ENCODE results near the gene LELP1.
"Not testable (repeated sequence)": the region's sequence is repeated elsewhere in the genome, so short reads cannot be mapped to it uniquely, and the experiment has no call there.

LELP1 gene

DNA sequence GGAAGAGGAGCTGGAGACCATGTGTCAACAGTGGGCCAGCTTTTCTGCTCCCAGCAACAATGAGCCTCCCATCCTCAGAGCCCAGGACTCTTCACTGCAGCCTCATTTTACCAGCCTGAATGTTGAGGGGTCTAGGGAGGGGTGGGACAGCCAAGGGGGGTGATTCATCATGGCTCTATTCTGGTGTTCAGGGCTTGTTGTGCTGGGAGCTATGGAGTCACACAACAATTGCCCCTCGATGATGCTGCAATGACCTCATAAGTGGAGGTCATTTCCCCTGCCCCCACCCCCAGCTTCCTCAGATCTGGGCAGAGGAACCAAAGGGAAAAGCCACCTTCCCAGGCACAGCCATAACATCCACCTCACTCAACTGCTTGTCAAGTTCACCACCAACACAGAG, at the start of gene LELP1:
TSS of gene LELP1 (plus strand) at position 301 of the 400 bp plus-strand sequence. CDS start 1,278 bp downstream, outside the sequence.
- DNase-seq: no peak
- intact Hi-C loops (cut with DNase I): no loop called here

DNA sequence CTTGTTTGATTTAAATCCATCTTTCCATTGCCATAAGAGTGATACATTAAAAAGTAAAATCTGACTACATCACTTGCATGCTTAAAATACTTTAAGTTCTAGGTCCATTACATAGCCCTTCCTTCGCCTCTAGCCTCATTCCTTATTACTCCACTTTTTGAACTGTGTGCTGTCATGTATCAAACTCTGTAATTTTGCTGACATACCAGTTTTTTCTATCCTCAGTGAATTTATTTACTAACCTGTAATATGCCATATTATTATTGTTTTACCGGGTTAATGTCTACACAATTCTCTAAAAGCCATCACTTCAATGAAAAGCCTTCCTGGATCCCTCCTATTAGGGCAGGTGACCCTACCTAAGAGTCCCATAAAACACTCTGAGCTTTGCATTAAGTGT, 47.7 kb upstream of the LELP1 start:
- intact Hi-C loops (cut with DNase I): no loop called here
- no peak for DNase-seq

DNA sequence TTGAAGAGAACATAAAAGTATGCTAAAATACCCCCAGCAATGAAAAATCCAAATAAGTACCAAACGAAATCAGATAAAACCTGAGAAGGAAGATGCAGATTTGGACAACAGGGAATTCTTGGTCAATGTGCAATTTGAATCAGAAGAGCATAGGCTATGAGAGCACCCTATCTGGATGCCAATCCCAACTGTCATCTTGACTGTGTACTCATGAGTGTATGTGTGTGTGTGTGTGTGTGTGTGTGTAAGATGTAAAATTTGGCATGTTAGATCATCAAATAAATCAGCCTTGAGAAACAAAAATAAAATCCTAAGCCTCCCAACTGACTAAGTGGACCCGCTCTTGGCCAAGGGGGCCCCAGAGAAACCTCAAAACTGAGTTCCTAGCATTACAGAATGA, 34.5 kb upstream of the LELP1 start:
- intact Hi-C loops (cut with DNase I): no loop called here
- DNase-seq: no peak

DNA sequence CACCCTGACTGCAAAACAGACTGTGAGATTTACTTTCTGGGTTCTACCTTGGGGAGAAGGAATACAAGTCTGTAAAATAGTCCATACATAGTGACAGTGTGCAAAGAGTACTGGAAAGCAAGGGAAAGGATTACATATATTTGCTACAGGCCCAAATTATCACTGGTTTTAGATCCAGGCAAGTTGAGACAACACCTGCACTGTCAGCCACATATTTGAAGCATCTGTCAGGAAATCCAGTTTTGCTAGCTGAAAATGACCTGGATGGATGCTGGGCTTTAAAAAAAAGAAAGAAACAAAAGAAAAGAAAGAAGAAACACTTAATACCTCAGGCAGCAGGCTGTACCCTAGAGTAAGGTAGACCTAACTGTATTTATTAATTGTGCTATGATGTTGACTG, 28.6 kb upstream of the LELP1 start:
- intact Hi-C loops (cut with DNase I): no loop called here

DNA sequence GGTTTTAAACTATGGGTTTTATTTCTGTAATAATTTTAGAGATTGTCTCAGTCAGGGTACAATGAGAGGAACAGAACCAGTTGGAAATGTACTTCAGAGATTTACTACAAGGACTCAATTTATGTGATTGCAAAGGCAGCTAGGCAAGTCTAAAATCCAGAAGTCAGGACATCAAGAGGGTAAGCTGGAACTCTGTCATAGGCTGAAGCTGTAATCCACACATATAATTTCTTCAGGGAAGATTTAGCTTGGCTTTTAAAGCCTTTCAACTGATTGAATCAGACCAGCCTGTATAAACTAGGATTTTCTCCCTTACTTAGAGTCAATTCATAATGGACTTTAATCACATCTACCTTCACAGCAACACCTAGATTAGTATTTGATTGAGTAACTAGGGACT, 24.3 kb upstream of the LELP1 start:
- intact Hi-C loops (cut with DNase I): no loop called here
- no peak for DNase-seq

More for the DNA sequence above, 28.6 kb upstream of the LELP1 start:
- DNase-seq: no peak

DNA sequence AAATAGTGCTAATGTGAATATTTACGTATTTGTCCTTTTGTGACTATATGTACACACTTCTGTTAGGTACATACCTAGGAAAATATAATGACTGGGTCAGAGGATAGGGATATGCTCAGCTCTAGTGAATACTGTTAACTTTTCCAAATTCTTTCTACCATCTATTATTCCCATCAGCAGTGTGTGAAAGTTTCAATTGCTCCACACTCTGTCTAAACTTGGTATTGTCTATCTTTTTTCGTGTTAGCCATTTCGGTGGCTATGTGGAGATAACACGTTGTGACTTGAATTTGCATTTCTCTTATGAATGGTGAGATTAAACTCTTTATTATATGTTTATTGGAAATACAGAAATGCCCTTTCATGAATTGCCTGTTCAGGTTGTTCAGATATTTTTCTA, 22.7 kb upstream of the LELP1 start:
- DNase-seq: no peak
- intact Hi-C loops (cut with DNase I): no loop called here

DNA sequence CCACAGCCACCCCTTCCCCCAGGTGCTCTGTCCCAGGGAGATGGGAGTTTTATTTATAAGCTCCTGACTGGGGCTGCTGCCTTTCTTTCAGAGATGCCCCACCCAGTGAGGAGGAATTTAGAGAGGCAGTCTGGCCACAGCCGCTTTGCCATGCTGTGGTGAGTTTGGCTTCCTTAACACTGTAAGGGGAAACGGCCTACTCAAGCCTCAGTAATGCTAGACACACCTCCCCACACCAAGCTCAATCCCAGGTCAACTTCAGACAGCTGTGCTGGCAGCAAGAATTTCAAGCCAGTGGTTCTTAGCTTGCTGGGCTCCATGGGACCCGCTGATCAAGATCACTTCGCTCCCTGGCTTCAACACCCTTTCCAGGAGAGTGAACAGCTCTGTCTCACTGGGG, 14.9 kb upstream of the LELP1 start:
- DNase-seq; intact Hi-C loops (cut with DNase I): not testable (repeated sequence)

DNA sequence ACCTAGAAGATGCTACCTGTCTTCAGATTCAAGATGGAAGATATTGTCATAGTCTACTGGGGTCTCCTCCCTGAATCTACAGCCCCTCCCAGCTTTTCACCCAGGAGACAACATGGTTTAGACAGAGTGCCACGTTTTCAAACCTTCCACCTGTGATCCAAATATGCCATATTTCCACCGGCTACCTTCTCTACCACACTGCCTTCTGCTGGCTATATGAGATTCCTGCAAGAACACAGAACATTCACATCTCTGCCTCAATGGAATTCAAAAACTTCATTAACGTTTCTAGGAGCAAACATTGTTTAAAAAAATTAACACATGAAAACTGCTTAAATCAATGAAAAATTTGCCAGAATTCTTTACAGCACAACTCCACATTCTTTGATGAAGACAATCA, 12.9 kb upstream of the LELP1 start:
- DNase-seq: no peak
- intact Hi-C loops (cut with DNase I): no loop called here

DNA sequence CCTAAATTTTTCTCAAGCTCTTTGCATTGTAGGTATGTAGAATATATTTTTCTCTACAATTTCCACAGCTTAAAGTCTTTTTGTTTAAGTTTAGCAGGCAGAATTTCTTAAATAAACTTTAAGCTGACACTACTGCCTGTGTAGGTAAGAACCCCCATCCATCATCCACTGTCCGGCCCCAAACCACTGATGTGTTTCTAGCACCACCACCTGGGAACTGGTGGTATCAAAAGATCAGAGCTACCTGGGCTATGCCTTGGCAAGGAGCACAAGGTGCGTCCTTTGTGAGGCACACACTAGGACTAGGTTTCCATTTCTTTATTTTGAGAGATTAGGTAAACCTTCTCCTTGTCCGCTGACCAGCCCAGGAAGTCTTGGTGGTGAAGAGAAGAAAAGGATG, 10.5 kb upstream of the LELP1 start:
- DNase-seq: no peak

DNA sequence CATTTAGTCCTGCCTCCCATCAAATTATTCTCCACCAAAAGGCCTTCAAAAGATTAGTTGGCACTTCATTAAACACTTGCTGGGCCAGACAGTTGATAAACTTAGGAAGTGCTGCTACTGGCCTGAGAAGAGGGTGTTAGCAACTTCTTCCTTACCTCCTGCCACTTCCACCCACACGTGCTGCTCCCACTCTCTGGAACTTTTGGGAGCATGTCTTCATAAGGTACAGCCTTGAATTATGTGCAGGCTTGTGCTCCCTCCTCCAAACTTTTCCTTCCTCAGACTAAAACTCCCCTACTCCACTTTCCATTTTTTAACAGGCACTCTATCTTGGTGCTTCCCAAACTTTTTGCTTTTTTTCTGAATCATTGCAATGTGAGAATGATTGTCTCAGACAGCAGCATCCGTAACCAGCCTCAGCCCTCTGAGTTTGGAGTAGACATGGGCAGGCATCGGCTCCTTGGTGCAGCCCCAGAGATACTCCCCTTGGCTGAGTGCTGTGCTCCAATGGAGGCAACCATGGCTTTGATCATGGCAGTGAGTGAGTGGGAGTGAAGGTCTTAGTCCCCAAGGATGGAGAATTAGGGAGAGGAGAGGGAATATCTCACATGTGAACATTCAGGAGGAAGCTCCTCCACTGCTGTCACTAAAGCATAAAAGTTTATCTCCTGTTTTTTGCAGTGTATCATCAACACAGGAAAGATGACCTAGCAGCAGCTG, 8.7 kb upstream of the LELP1 start:
- no peak for DNase-seq
- intact Hi-C loops (cut with DNase I): no loop called here

More for the DNA sequence above, 10.5 kb upstream of the LELP1 start:
- intact Hi-C loops (cut with DNase I): no loop called here

DNA sequence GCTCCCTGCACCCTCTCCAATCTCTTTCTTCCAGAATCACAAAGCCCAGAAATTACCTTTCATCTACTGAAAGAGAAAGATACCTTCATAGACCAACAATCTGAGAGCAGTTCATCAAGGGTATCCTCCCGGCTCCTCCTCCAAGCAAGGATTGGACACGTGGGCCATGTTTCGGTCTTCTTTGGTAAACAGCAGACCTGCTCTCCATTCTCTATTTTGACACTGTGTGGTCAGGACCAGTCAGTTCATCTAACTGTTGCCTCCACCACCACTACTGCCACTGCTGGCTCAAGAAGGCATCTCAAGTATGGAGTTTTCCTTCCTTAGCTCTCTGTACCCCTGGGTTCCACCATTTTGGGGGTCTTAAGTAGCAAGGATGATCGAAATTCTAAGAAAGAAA, 8.0 kb upstream of the LELP1 start:
- no peak for DNase-seq
- intact Hi-C loops (cut with DNase I): no loop called here

DNA sequence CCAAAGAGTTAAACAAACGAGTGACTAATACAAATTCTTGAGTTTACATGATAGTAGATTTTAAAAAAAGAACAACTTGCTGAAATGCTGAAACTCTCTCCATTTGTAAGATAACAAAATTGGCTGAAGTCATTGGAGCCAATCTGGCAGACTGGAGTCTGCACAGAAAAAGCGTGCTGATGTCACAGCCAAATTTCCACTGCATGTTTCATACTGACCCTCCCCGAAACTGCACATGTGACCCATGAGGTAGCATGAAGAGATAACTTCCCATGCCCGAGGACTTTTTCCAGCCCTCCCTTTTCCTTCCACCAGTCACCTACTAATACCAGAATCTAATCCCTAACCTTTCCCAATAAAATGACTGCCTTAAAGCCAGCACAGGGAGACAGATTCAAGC, 1.2 kb upstream of the LELP1 start:
- DNase-seq: no peak
- intact Hi-C loops (cut with DNase I): no loop called here

DNA sequence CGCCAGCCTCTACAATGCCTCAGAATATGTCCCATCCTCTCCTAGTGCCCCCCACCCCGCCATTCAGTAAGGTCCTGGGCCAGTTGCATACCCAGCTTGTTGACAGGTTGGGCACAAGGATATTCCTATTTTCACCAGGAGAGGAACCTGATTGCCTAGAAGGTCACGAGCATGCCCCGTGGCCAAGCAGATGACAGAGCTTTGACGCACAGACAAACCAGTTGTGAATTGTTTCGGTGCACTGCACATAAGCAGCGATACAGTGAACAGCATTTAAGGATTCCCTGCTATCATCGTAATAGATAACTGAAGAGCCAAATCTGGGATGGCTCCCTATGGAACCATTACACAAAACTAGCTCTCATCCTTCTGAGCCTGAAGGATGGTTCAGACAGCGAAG, 3.4 kb downstream of the LELP1 start:
- intact Hi-C loops (cut with DNase I): no loop called here
- DNase-seq: no peak

DNA sequence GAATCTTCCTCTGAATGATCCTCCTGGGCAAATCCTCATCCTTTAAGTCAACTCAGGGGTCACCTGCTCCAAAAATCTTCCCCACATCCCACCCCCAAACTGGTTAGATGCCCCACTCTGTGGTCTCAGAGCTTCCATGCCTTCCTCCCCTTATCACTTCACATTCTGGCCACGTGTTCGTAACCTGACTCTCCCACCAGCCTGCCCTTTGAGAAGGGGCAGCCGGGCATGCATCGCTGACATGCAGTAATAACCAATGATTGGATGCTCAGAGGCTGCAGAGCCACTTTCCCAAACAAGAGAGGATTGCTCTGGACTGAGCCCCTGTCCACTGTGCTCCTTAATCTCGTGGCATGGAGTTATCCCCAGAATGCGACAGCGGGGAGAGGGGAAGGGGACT, 7.0 kb downstream of the LELP1 start:
- DNase-seq: no peak
- intact Hi-C loops (cut with DNase I): no loop called here

DNA sequence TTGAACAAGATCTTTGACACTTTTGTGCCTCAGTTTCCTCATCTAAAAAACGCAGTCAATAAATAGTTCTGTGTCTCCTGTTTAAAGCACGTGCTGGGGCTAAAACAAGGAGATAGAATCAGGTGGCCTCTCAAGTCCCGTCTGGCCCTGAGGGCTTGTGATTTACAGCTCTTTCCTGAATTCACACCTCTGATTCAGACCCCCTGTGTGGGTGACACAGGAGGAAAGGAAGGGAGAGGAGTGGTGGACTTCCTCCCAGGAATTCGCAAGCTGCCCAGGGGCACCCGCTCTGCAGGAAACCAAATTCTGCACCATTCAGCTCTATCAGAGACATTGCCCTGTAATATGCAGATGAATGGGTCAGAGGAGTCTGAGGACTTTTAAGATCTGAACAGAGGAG, 9.0 kb downstream of the LELP1 start:
- no peak for DNase-seq
- intact Hi-C loops (cut with DNase I): no loop called here

DNA sequence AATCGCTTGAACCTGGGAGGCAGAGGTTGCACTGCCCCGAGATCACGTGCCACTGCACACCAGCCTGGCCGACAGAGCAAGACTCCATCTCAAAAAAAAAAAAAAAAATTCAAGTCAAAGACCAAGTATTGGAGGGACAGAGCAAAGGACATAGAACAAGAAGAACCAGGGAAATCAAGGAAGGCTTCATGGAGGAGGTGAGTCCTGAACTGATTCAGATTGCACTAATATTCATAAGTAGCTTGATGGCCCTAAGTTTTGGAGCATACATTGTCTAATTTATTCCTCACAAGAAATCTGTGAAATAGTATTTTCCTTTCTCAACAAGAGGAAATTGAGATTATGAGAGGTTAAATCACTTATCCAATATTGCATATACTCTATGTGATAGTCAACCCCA, 10.3 kb downstream of the LELP1 start:
- intact Hi-C loops (cut with DNase I): no loop called here
- DNase-seq: no peak

DNA sequence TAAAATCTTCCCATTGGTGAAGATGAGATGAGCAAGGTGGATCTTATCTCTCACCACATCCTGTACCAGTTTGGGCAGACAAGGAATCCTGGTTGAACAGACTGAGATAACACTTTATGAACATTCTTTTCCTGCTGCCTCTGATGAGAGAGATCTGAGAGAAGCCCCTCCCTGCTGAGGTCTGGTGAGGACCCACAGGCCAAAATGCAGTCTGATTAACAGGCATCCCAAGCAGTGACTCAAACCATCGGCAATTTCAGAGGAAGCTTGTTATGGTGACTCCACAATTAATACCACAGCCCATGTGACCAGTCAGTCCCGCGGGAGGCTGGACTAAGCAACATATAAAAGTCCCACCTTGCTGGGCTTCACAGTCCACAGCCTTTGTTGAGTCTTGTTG, 14.0 kb downstream of the LELP1 start, which contains the start of gene PRR9:
TSS of gene PRR9 (plus strand) at position 373 of the 400 bp plus-strand sequence. CDS start 561 bp downstream, outside the sequence.
- no peak for DNase-seq
- intact Hi-C loops (cut with DNase I): no loop called here

DNA sequence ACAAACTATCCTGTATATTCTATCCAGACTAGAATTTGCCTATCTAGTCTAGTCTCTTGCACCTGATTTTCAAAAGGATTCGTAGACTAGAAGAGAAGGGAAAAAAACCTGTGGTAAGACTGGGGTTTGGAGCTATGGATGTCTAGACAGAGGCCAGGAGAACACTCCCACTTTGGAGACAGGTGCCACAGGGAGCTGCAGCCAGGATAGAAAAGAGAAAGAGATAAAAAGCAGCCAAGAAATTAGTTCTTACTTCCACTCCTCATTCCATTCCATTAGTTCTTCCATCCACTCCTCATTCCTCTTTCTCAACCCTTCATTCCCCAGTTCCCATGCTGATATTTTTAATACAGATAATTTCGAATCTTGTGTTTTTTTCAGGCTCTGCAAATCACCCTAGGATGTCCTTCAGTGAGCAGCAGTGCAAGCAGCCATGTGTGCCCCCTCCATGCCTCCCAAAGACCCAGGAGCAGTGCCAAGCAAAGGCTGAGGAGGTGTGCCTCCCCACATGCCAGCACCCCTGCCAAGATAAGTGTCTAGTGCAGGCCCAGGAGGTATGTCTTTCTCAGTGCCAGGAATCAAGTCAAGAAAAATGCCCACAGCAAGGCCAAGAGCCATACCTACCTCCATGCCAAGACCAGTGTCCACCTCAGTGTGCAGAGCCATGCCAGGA, 14.7 kb downstream of the LELP1 start:
- intact Hi-C loops (cut with DNase I): no loop called here

DNA sequence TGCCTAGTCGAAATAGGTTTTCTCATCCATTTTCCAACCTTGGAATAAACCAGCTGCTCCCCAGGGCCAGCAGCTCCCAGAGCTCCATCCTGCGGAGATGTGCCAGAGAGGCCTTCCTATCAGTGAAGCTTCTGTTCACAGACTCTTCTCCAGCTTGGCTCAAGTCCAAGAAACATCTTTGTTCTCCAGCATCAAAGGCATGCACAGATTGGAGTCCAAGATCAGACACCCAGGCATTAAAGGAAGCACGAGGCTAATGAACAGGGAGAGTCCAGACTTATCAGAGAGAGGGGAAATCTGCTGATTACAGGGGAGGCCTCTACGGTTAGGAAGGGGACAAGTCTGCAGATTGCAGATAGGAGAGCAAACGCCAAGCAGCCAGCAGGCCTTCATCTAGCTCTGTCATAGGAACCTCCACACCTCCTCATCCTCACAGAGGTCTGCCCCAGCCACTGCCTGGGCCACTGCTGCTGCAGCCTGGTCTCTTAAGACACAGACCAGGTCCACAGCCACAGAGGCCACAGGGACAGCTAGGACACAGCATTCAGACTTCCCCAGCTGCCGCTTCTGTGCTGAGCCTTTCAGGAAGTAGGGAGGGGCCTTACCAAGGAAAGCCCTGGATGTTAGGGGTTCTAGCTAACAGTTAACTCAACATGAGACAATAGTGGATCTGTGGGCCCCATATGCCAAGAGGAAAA, 17.5 kb downstream of the LELP1 start:
- DNase-seq: peak in 5 of 10 donors; percentile 11 to 84 (median 36)
- intact Hi-C loops (cut with DNase I): loop anchor here (5.0 to 10.0 kb wide), 3 partner anchors 226 to 568 kb away; no protein-coding TSS in a partner anchor

More for the DNA sequence above, 14.7 kb downstream of the LELP1 start:
- DNase-seq: no peak

DNA sequence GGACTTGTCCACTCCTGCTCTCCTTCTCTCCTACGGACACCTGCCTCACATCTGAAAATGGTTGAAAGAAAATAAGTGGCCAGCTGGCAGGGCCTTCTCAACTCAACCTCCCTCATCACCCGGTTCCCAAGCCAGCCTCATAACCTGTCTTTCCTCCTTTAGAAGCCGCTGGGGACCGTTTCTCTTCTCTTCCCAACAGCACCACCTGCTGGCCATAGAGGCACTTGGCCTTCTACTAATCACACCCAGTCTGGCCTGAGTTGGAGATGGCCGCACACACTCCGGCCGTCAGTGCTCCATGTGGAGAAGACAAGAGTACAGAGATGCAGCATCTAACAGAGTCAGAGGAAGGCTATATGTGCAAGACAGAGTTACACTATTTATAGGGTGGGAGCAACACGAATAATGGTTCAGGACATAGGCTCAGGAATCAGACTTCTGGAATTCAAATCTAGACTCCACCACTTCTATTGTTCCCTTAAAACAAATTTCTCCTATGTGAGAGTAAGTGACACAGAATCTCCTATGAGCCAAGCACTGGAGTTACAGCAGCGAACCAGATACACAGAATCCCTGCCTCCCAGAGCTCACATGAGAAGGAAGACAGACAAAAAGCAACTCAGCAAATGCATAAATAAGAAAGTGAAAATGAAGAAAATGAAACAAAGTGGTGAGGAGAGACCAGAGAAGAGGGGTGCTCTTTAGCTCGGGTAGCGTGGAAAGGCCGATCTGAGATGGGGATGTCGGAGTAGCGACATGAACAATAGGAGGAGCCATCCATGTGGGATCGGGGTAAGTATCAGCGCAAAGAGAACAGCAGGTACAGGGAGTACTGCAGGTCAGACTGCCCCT, 20.0 kb downstream of the LELP1 start:
- peak; percentile 39 to 96 (median 79) for DNase-seq
- intact Hi-C loops (cut with DNase I): loop anchor here (5.0 to 10.0 kb wide), 3 partner anchors 228 to 571 kb away; no protein-coding TSS in a partner anchor
